SU-DHL-6 (cell line): ENCODE data around the gene BUD23.
A peak's percentile ranks its signal among the peaks of the same experiment; 100 is the strongest.
"Not testable (repeated sequence)": the region's sequence is repeated elsewhere in the genome, so short reads cannot be mapped to it uniquely, and the experiment has no call there.

Source experiments
- H2AFZ ChIP-seq: fragments of 200-600 bp; sonication (generic); 2 replicates; pipeline ENCODE4 v1.6.1; 2014; ENCODE audit warnings: low read depth, mild to moderate bottlenecking, moderate library complexity, mixed read lengths, antibody characterized with exemption, low read length; ENCODE audit not compliant: severe bottlenecking
- H3F3A ChIP-seq: fragments of 200-600 bp; shearing (Covaris generic); 2 replicates; pipeline ENCODE4 v1.6.0; 2016; ENCODE audit warnings: antibody characterized with exemption, mild to moderate bottlenecking; ENCODE audit not compliant: insufficient read depth
- H3K27ac ChIP-seq: fragments of 200-600 bp; sonication (generic); 2 replicates; pipeline ENCODE4 v1.5.1; 2016; ENCODE audit warnings: low read depth, mild to moderate bottlenecking, low read length, moderate library complexity, mixed read lengths
- H3K27me3 ChIP-seq: fragments of 200-600 bp; sonication (generic), shearing (Covaris generic); 2 replicates; pipeline ENCODE4 v1.6.0; 2014; ENCODE audit warnings: mild to moderate bottlenecking, low read length
- H3K36me3 ChIP-seq: fragments of 200-600 bp; sonication (generic); 2 replicates; pipeline ENCODE4 v1.6.1; 2014; ENCODE audit warnings: mild to moderate bottlenecking, low read length, mixed read lengths
- H3K4me2 ChIP-seq: fragments of 300-600, 200-600 bp; shearing (Covaris generic), sonication (generic); 2 replicates; pipeline ENCODE4 v1.6.0; 2014; ENCODE audit warnings: low read length, low read depth, mild to moderate bottlenecking; ENCODE audit not compliant: poor library complexity, severe bottlenecking
- H3K4me3 ChIP-seq: fragments of 200-600 bp; sonication (generic); 2 replicates; pipeline ENCODE4 v1.5.1; 2014; ENCODE audit warnings: antibody characterized with exemption, low read length, mild to moderate bottlenecking, mixed read lengths; ENCODE audit not compliant: insufficient read depth, poor library complexity, severe bottlenecking
- H3K79me2 ChIP-seq: fragments of 200-600 bp; sonication (generic); 2 replicates; pipeline ENCODE4 v1.6.1; 2014; ENCODE audit warnings: mild to moderate bottlenecking, low read length, moderate library complexity; ENCODE audit not compliant: insufficient read depth
- H3K9ac ChIP-seq: fragments of 200-600 bp; sonication (generic); 2 replicates; pipeline ENCODE4 v1.7.0; 2014; ENCODE audit warnings: mild to moderate bottlenecking, low read length
- H3K9me2 ChIP-seq: fragments of 200-600 bp; sonication (generic); replicated peaks from 2 replicates; pipeline ENCODE4 v1.6.1; 2014; ENCODE audit warnings: low read length; ENCODE audit not compliant: insufficient read depth
- H3K9me3 ChIP-seq: fragments of 200-600 bp; sonication (generic); 2 replicates; pipeline ENCODE4 v1.6.1; 2014; ENCODE audit warnings: low read length, mixed read lengths; ENCODE audit not compliant: insufficient read depth
- H4K20me1 ChIP-seq: fragments of 200-600 bp; sonication (generic); 2 replicates; pipeline ENCODE4 v1.6.1; 2014; ENCODE audit warnings: low read depth, mild to moderate bottlenecking, antibody characterized with exemption, low read length, moderate library complexity, mixed read lengths
- EZH2phosphoT487 ChIP-seq: fragments of 200-600 bp; sonication (generic), shearing (Covaris generic); conservative IDR thresholded peaks from 2 replicates; pipeline ENCODE4 v1.6.1; 2018; ENCODE audit warnings: mild to moderate bottlenecking, antibody characterized with exemption, low read length, moderate library complexity, mixed read lengths
- TF ChIP-seq, protein P1 (sequence below): fragments of 200-600 bp; sonication (generic); IDR thresholded peaks from one replicate; pipeline ENCODE4 v1.5.1; 2017; ENCODE audit warnings: antibody characterized with exemption, mild to moderate bottlenecking, low read length, moderate library complexity; ENCODE audit not compliant: insufficient read depth, poor library complexity, severe bottlenecking

Gene BUD23

DNA sequence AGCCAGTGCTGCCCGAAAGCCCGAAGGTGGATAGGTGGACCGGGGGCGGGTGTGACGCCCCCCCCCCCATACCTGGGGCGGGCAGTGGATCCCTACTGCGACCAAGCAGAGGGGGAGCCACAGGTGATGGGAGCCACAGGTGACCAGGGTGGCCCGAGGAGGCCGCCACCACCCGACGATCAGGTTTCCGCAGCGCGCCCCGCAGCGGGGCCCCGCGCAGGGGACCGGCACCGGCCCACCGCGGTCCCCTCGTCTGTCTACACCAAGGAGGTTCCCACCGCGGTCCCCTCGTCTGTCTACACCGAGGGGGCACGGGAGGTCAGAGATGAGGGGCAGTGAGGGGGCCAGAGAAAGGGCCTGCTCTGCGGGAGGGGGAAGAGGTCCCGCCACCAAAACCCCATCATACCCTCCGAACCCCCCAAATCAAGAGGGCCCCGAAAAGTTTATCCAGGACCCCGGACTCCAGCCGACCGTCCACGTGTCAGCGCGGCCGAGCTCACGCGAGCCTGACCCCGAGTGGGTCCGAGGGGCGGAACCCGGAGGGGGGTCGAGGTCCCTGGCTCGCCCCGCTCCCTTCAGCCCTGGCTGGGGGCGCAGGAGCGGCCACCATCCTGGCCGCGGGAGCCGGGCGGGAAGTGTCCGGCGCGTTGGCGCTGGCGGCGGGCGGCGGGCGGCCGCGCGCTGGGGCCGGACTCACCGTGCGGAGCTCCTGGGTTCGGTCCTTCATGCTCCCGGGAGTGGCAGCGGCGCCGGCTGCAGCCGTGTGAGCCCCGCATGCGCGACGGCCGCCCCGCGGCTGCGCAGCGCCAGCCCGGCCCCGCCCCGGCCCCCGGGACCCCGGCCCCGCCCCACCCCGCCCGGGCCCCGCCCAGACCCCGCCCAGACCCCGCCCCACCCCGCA lies 35.8 kb downstream of the BUD23 start, which contains the start of gene STX1A:
STX1A (minus strand) TSS at position 765 of the 901 bp plus-strand sequence; CDS start at position 727, 38 bp downstream.
- H3K9me3 ChIP-seq = no peaks in the 10 kb centered on the region
- H3K27ac ChIP-seq = no peak within 1 kb of the TSS
- H3K9me2 ChIP-seq = no peaks in the 10 kb centered on the region
- peak within 1 kb of the TSS; percentile 96 for H3K4me2 ChIP-seq
- no peaks in the 10 kb centered on the region for H3K27me3 ChIP-seq
- 0 out of 2 replicates have a peak, but pooled peaks cover 2% of the 10 kb centered on the region for H4K20me1 ChIP-seq
- H3K9ac ChIP-seq = peak within 1 kb of the TSS; percentile 97
- peak within 1 kb of the TSS; percentile 99 for H2AFZ ChIP-seq
- no peaks in the 10 kb centered on the region for H3K79me2 ChIP-seq
- H3K36me3 ChIP-seq = no peaks in the 10 kb centered on the region
- no peaks in the 10 kb centered on the region for H3F3A ChIP-seq
- H3K4me3 ChIP-seq = peak within 1 kb of the TSS; percentile 88
- no peak; the same call in 1 of the 2 replicates for TF ChIP-seq EZH2phosphoT487
- TF ChIP-seq, protein P1, sequence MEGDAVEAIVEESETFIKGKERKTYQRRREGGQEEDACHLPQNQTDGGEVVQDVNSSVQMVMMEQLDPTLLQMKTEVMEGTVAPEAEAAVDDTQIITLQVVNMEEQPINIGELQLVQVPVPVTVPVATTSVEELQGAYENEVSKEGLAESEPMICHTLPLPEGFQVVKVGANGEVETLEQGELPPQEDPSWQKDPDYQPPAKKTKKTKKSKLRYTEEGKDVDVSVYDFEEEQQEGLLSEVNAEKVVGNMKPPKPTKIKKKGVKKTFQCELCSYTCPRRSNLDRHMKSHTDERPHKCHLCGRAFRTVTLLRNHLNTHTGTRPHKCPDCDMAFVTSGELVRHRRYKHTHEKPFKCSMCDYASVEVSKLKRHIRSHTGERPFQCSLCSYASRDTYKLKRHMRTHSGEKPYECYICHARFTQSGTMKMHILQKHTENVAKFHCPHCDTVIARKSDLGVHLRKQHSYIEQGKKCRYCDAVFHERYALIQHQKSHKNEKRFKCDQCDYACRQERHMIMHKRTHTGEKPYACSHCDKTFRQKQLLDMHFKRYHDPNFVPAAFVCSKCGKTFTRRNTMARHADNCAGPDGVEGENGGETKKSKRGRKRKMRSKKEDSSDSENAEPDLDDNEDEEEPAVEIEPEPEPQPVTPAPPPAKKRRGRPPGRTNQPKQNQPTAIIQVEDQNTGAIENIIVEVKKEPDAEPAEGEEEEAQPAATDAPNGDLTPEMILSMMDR = no peak

GRCh38 chr7:73719806-73720169 lies 36.4 kb downstream of the BUD23 start:
- Histone ChIP-seq H4K20me1 (0 out of 2 replicates have a peak, but pooled peaks cover 2% of the 10 kb centered on the region), H3K4me3 (peak overlapping the region; percentile 59), H3K9ac (peak overlapping the region; percentile 36; the same call in 1 of the 2 replicates), H3K36me3 (no peaks in the 10 kb centered on the region), H3K9me2 (no peaks in the 10 kb centered on the region), H2AFZ (peak overlapping the region; percentile 53), H3K4me2 (peak overlapping the region; percentile 67), H3K27ac (no peak overlapping the region), H3K9me3 (no peaks in the 10 kb centered on the region), H3F3A (no peaks in the 10 kb centered on the region), H3K79me2 (no peaks in the 10 kb centered on the region), H3K27me3 (no peaks in the 10 kb centered on the region)
- TF ChIP-seq, protein P1 = no peak
- no peak for TF ChIP-seq EZH2phosphoT487

DNA sequence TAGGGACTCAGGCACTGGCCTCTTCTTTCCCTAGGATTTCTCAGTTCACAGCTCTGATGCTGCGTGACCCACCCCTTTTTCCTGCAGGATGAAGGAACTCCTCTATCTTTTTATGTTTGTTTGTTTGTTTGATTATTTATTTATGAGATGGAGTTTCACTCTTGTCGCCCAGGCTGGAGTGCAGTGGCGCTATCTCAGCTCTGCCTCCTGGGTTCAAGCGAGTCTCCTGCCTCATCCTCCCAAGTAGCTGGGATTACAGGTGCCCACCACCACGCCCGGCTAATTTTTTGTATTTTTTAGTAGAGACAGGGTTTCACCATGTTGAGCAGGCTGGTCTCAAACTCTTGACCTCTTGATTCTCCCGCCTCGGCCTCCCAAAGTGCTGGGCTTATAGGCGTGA lies 37.0 kb downstream of the BUD23 start:
- H3K9me3 ChIP-seq, H3K4me2 ChIP-seq: not testable (repeated sequence)

DNA sequence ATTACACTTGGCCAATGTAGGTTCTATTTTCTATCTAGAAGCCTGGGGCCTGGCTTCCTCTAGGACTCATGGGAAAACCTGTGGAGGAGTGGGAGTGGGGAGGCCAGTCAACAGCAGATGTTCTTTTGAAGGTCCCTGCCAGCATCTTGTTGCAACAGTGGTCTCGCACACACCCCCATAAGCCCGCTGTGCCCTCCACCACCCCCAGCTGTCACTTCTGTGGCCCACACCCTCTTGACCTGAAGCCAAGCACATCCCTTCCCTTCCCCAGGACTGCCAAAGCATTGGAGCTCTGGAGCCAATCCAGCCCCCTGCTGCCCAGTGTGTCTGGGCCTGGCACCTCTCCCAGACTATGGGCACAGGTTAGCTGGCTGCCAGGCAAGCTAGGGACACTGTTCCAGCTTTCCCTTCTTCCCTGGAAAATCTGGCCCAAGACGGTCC lies 38.0 kb downstream of the BUD23 start:
- Histone ChIP-seq H2AFZ (no peak overlapping the region), H3K9ac (no peak overlapping the region), H3K4me2 (no peak overlapping the region), H3K9me2 (no peaks in the 10 kb centered on the region), H3K9me3 (no peaks in the 10 kb centered on the region), H3K4me3 (no peak overlapping the region), H3F3A (no peaks in the 10 kb centered on the region), H3K79me2 (no peaks in the 10 kb centered on the region), H3K27ac (no peak overlapping the region), H3K36me3 (no peaks in the 10 kb centered on the region), H3K27me3 (no peaks in the 10 kb centered on the region), H4K20me1 (0 out of 2 replicates have a peak, but pooled peaks cover 2% of the 10 kb centered on the region)
- no peak for TF ChIP-seq EZH2phosphoT487
- TF ChIP-seq, protein P1 = no peak

More for the DNA sequence above, 37.0 kb downstream of the BUD23 start:
- not testable (repeated sequence) for H3K79me2 ChIP-seq, H3F3A ChIP-seq, H3K9ac ChIP-seq, H3K36me3 ChIP-seq, H3K27me3 ChIP-seq, H2AFZ ChIP-seq, H3K9me2 ChIP-seq, H3K4me3 ChIP-seq, H3K27ac ChIP-seq, H4K20me1 ChIP-seq

- H3K79me2 ChIP-seq, H3K4me2 ChIP-seq, H3K9me2 ChIP-seq, H3F3A ChIP-seq, H3K9ac ChIP-seq, H4K20me1 ChIP-seq, H3K9me3 ChIP-seq, H3K36me3 ChIP-seq, H3K27ac ChIP-seq, H3K4me3 ChIP-seq, H3K27me3 ChIP-seq, H2AFZ ChIP-seq: not testable (repeated sequence)
Measured at GRCh38 chr7:73722182-73722581, 38.8 kb downstream of the BUD23 start.
